Liver (tissue), 9 donors: ENCODE measurements around the gene PANK2. TPM values are rescaled to one million over a fixed set of nuclear protein-coding genes. Genes with fewer than 3 reads are reported as not detected.

Experiments used
- DNase-seq: peaks from one replicate; pipeline ENCODE4 v3.0.0-alpha.2; 2017; ENCODE audit warnings: low spot score
- H3K27ac ChIP-seq, 2 donors: one replicate each; pipeline ENCODE4 v1.7.0; 2013; ENCODE audit warnings: inconsistent platforms in 2 of 2, low read length in 2 of 2, control low read depth in 1 of 2, low read depth in 1 of 2, mild to moderate bottlenecking in 1 of 2
- H3K27me3 ChIP-seq, 4 donors: one replicate each; pipeline versions ENCODE4 v1.6.1 to v1.7.0; 2013; ENCODE audit warnings: low read length in 3 of 4, inconsistent platforms in 1 of 4, mild to moderate bottlenecking in 1 of 4, moderate library complexity in 1 of 4; ENCODE audit not compliant: control insufficient read depth in 4 of 4, insufficient read depth in 4 of 4
- H3K36me3 ChIP-seq, 4 donors: one replicate each; pipeline versions ENCODE4 v1.6.1 to v1.7.0; 2013; ENCODE audit warnings: low read length in 3 of 4, mild to moderate bottlenecking in 3 of 4, low read depth in 1 of 4, moderate library complexity in 1 of 4; ENCODE audit not compliant: control insufficient read depth in 4 of 4, insufficient read depth in 3 of 4
- H3K4me1 ChIP-seq, 4 donors: one replicate each; pipeline versions ENCODE4 v1.6.1 to v1.7.0; 2013; ENCODE audit warnings: low read length in 3 of 4, mild to moderate bottlenecking in 3 of 4, moderate library complexity in 1 of 4; ENCODE audit not compliant: control insufficient read depth in 4 of 4, insufficient read depth in 4 of 4
- H3K4me3 ChIP-seq, 3 donors: one replicate each; pipeline versions ENCODE4 v1.6.1 to v1.7.0; 2013; ENCODE audit warnings: low read length in 3 of 3, control low read depth in 1 of 3, low read depth in 1 of 3, mild to moderate bottlenecking in 1 of 3
- H3K9ac ChIP-seq, 2 donors: one replicate each; pipeline ENCODE4 v1.7.0; 2013; ENCODE audit warnings: low read length in 2 of 2, mild to moderate bottlenecking in 2 of 2, moderate library complexity in 2 of 2, control low read depth in 1 of 2, low read depth in 1 of 2
- H3K9me3 ChIP-seq, 4 donors: one replicate each; pipeline versions ENCODE4 v1.6.1 to v1.7.0; 2013; ENCODE audit warnings: low read length in 3 of 4; ENCODE audit not compliant: control insufficient read depth in 4 of 4
- ATF3 ChIP-seq: IDR thresholded peaks from 2 replicates; pipeline ENCODE4 v1.6.1; 2016; ENCODE audit warnings: antibody characterized with exemption
- CTCF ChIP-seq: fragments of 150-350 bp; IDR thresholded peaks from 2 replicates; pipeline ENCODE4 v1.5.1; 2017; ENCODE audit warnings: improper control_type of control experiment, low read depth, low read length; ENCODE audit not compliant: missing input control
- EGR1 ChIP-seq, 2 donors: IDR thresholded peaks; 2 replicates each; pipeline ENCODE4 v1.6.1; 2016 to 2018; ENCODE audit warnings: antibody characterized with exemption in 2 of 2, low read depth in 2 of 2
- FOXA1 ChIP-seq: IDR thresholded peaks from 2 replicates; pipeline ENCODE4 v1.6.1; 2016; ENCODE audit warnings: antibody characterized with exemption
- FOXA2 ChIP-seq: IDR thresholded peaks from 2 replicates; pipeline ENCODE4 v1.6.1; 2016; ENCODE audit warnings: antibody characterized with exemption
- GABPA ChIP-seq, 2 donors: IDR thresholded peaks in 1 of 2; conservative IDR thresholded peaks in 1 of 2; 2 replicates each; pipeline ENCODE4 v1.6.1; 2016; ENCODE audit warnings: antibody characterized with exemption in 2 of 2, mild to moderate bottlenecking in 1 of 2, moderate library complexity in 1 of 2
- HNF4A ChIP-seq, 2 donors: conservative IDR thresholded peaks; 2 replicates each; pipeline ENCODE4 v1.6.1; 2016; ENCODE audit warnings: antibody characterized with exemption in 2 of 2, mild to moderate bottlenecking in 2 of 2
- HNF4G ChIP-seq: IDR thresholded peaks from 2 replicates; pipeline ENCODE4 v1.6.1; 2016; ENCODE audit warnings: antibody characterized with exemption
- JUND ChIP-seq, 2 donors: IDR thresholded peaks; 2 replicates each; pipeline ENCODE4 v1.6.1; 2016; ENCODE audit warnings: antibody characterized with exemption in 2 of 2
- MAX ChIP-seq: IDR thresholded peaks from 2 replicates; pipeline ENCODE4 v1.6.1; 2016; ENCODE audit warnings: antibody characterized with exemption
- NR2F2 ChIP-seq: IDR thresholded peaks from 2 replicates; pipeline ENCODE4 v1.6.1; 2016; ENCODE audit warnings: antibody characterized with exemption
- RAD21 ChIP-seq, 2 donors: IDR thresholded peaks; 2 replicates each; pipeline ENCODE4 v1.6.1; 2016; ENCODE audit warnings: antibody characterized with exemption in 2 of 2, mild to moderate bottlenecking in 2 of 2
- REST ChIP-seq: IDR thresholded peaks from 2 replicates; pipeline ENCODE4 v1.6.1; 2016; ENCODE audit warnings: antibody characterized with exemption, mild to moderate bottlenecking
- RXRA ChIP-seq, 2 donors: IDR thresholded peaks; 2 replicates each; pipeline ENCODE4 v1.6.1; 2017 to 2018; ENCODE audit warnings: antibody characterized with exemption in 2 of 2, mild to moderate bottlenecking in 1 of 2
- SP1 ChIP-seq: IDR thresholded peaks from 2 replicates; pipeline ENCODE4 v1.6.1; 2018; ENCODE audit warnings: antibody characterized with exemption, mild to moderate bottlenecking
- TAF1 ChIP-seq: conservative IDR thresholded peaks from 2 replicates; pipeline ENCODE4 v1.6.1; 2016; ENCODE audit warnings: antibody characterized with exemption, mild to moderate bottlenecking
- YY1 ChIP-seq: IDR thresholded peaks from 2 replicates; pipeline ENCODE4 v1.6.1; 2016; ENCODE audit warnings: antibody characterized with exemption, mild to moderate bottlenecking
- ZBTB33 ChIP-seq: IDR thresholded peaks from 2 replicates; pipeline ENCODE4 v1.6.1; 2016; ENCODE audit warnings: antibody characterized with exemption
- WGBS: extraction: QIAGEN DNeasy Blood & Tissue Kit; methylation state at CpG from one replicate; pipeline ENCODE4 v1.1.7; 2013; 5-methylcytosine and 5-hydroxymethylcytosine counted together
- polyA plus RNA-seq, 2 donors: library from polyadenylated mRNA; stranded (reverse) in 1 of 2; unstranded in 1 of 2; fragments of 200-250 nt in 1 of 2; fragments of >200 nt in 1 of 2; fragmentation: Nextera tagmentation in 1 of 2; extraction: Ambion mirVana in 1 of 2; gene quantifications; one replicate each; pipeline versions ENCODE4 v1.2.1 to v1.2.3, GENCODE V29; 2013 to 2015
- total RNA-seq, 2 donors: library from RNA; depleted of rRNA; stranded (reverse); fragments of >200 nt; gene quantifications; one replicate each; pipeline ENCODE4 v1.2.3, GENCODE V29; 2014
- donor health status: healthy.
- donor health status: healthy.
- donor health status: healthy.
- donor health status: healthy.
- donor health status: healthy.

PANK2 gene
- total and polyA plus RNA-seq, 4 donors: 10.6 to 27.7 (median 15.9) TPM

- WGBS: 94% methylated on average over 14 of the region's 14 CpGs
- TF ChIP-seq MAX: no peak
- no peak for TF ChIP-seq RXRA (IDR thresholded peaks at IDR 0.05)
- TF ChIP-seq FOXA2: no peak
- no peak for TF ChIP-seq EGR1 (IDR thresholded peaks at IDR 0.05; ENCODE audit: low read depth in 2 of 2)
- TF ChIP-seq GABPA (IDR thresholded peaks at IDR 0.05 in 1 of 2, conservative IDR thresholded peaks at IDR 0.05 in 1 of 2): no peak
- no peak for TF ChIP-seq CTCF
- TF ChIP-seq ZBTB33: no peak
- TF ChIP-seq TAF1: no peak
- TF ChIP-seq HNF4G: no peak
- no peak for TF ChIP-seq SP1
- TF ChIP-seq ATF3: no peak
- no peaks in the 10 kb centered on the region for H3K27me3 ChIP-seq
- H3K4me3 ChIP-seq: no peak overlapping the region
- H3K36me3 ChIP-seq: peaks cover 30 to 71% (median 51%) of the 10 kb centered on the region in 4 donors
- H3K27ac ChIP-seq: no peak overlapping the region
- DNase-seq: no peak
- H3K9ac ChIP-seq: no peak overlapping the region
- no peaks in the 10 kb centered on the region for H3K4me1 ChIP-seq
- no peaks in the 10 kb centered on the region for H3K9me3 ChIP-seq
Observed at GRCh38 chr20:3865152-3865886, 23.9 kb upstream of the PANK2 start.

GRCh38 chr20:3865887-3866407 is 23.2 kb upstream of the PANK2 start:
- Histone ChIP-seq H3K27ac (no peak overlapping the region), H3K9ac (no peak overlapping the region), H3K27me3 (no peaks in the 10 kb centered on the region), H3K36me3 (peaks cover 30 to 71% (median 51%) of the 10 kb centered on the region in 4 donors), H3K9me3 (no peaks in the 10 kb centered on the region), H3K4me3 (no peak overlapping the region), H3K4me1 (no peaks in the 10 kb centered on the region)
- 96% methylated on average over 14 of the region's 14 CpGs for WGBS
- TF ChIP-seq REST (no peak), JUND (IDR thresholded peaks at IDR 0.05) (no peak), GABPA (IDR thresholded peaks at IDR 0.05 in 1 of 2, conservative IDR thresholded peaks at IDR 0.05 in 1 of 2) (no peak), RAD21 (IDR thresholded peaks at IDR 0.05) (no peak), FOXA1 (no peak), HNF4G (no peak), SP1 (no peak), NR2F2 (no peak), ZBTB33 (no peak), YY1 (no peak), HNF4A (conservative IDR thresholded peaks at IDR 0.05) (no peak), EGR1 (IDR thresholded peaks at IDR 0.05; ENCODE audit: low read depth in 2 of 2) (no peak), CTCF (no peak), MAX (no peak), FOXA2 (no peak), RXRA (IDR thresholded peaks at IDR 0.05) (no peak)
- no peak for DNase-seq
